Measurements from ENCODE around the gene KRTAP10-8.

KRTAP10-8 gene

DNA sequence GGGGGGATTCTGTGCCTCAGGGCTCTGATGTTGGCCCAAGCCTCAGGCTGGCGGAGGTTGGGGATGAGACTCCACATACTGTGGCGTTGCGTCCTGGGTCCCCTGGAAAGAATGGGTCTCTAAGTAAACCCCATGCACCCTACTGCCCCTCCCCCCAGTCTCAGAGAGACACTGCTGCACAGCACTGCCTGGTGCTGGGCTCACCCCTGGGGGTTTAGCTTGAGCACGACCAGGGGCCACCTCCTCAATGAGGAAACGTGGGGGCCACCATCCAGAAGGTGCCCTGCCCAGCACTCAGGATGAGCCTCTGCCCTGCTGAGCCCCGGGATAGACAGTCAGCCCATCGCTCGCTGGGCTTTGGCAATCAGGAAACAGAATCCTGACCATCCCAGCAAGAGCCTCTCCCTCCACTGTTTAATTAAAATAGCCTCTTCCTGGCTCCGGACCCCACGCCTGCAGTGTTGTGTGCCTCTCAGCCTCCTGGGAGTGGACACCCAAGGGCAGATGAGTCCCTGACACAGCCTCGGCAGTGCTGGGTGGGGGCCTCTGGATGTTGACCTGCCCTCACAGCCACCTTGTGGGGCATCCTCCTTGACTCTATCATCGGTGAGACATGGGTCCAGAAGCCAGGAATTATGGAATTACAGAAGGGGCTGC is 41.9 kb upstream of the KRTAP10-8 start:
- Histone ChIP-seq H3K4me3 (ENCODE audit: low read depth, low read length) (no peak overlapping the region), H3K4me1 (ENCODE audit: control insufficient read depth, insufficient read depth, low read length) (no peaks in the 10 kb centered on the region), H3K9me3 (ENCODE audit: control insufficient read depth, insufficient read depth, low read depth, low read length) (no peaks in the 10 kb centered on the region), H3K27ac (ENCODE audit: extremely low read depth, low read depth, low read length) (no peak overlapping the region), H3K36me3 (ENCODE audit: control insufficient read depth in 2 of 2, insufficient read depth in 1 of 2, low read length in 2 of 2) (no peaks in the 10 kb centered on the region)
- ChIA-PET CTCF (no interaction called here), POLR2A (no interaction called here)
- TF ChIP-seq, protein P1, sequence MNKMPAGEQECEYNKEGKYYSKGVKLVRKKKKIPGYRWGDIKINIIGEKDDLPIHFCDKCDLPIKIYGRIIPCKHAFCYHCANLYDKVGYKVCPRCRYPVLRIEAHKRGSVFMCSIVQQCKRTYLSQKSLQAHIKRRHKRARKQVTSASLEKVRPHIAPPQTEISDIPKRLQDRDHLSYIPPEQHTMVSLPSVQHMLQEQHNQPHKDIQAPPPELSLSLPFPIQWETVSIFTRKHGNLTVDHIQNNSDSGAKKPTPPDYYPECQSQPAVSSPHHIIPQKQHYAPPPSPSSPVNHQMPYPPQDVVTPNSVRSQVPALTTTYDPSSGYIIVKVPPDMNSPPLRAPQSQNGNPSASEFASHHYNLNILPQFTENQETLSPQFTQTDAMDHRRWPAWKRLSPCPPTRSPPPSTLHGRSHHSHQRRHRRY (tag by site-specific recombination; IDR thresholded peaks at IDR 0.05), result no peak
- TF ChIP-seq ZNF146 (tag by site-specific recombination; IDR thresholded peaks at IDR 0.05) (no peak), ZFP37 (tag by site-specific recombination; IDR thresholded peaks at IDR 0.05) (no peak), ZNF544 (tag by site-specific recombination; IDR thresholded peaks at IDR 0.05) (no peak), ZNF510 (tag by site-specific recombination; IDR thresholded peaks at IDR 0.05; ENCODE audit: insufficient replicate concordance) (no peak), ZFP41 (tag by site-specific recombination; IDR thresholded peaks at IDR 0.05; ENCODE audit: borderline replicate concordance) (no peak), SP3 (tag by site-specific recombination; IDR thresholded peaks at IDR 0.05) (no peak), YY1 (tag by site-specific recombination; IDR thresholded peaks at IDR 0.05) (no peak), ZNF549 (tag by site-specific recombination; IDR thresholded peaks at IDR 0.05) (no peak)
- TF ChIP-seq, protein P2, sequence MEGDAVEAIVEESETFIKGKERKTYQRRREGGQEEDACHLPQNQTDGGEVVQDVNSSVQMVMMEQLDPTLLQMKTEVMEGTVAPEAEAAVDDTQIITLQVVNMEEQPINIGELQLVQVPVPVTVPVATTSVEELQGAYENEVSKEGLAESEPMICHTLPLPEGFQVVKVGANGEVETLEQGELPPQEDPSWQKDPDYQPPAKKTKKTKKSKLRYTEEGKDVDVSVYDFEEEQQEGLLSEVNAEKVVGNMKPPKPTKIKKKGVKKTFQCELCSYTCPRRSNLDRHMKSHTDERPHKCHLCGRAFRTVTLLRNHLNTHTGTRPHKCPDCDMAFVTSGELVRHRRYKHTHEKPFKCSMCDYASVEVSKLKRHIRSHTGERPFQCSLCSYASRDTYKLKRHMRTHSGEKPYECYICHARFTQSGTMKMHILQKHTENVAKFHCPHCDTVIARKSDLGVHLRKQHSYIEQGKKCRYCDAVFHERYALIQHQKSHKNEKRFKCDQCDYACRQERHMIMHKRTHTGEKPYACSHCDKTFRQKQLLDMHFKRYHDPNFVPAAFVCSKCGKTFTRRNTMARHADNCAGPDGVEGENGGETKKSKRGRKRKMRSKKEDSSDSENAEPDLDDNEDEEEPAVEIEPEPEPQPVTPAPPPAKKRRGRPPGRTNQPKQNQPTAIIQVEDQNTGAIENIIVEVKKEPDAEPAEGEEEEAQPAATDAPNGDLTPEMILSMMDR (tag by site-specific recombination; IDR thresholded peaks at IDR 0.05), result no peak
- TF ChIP-seq, protein P3, sequence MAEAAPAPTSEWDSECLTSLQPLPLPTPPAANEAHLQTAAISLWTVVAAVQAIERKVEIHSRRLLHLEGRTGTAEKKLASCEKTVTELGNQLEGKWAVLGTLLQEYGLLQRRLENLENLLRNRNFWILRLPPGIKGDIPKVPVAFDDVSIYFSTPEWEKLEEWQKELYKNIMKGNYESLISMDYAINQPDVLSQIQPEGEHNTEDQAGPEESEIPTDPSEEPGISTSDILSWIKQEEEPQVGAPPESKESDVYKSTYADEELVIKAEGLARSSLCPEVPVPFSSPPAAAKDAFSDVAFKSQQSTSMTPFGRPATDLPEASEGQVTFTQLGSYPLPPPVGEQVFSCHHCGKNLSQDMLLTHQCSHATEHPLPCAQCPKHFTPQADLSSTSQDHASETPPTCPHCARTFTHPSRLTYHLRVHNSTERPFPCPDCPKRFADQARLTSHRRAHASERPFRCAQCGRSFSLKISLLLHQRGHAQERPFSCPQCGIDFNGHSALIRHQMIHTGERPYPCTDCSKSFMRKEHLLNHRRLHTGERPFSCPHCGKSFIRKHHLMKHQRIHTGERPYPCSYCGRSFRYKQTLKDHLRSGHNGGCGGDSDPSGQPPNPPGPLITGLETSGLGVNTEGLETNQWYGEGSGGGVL (tag by site-specific recombination; IDR thresholded peaks at IDR 0.05), result no peak
- TF ChIP-seq, protein P4, sequence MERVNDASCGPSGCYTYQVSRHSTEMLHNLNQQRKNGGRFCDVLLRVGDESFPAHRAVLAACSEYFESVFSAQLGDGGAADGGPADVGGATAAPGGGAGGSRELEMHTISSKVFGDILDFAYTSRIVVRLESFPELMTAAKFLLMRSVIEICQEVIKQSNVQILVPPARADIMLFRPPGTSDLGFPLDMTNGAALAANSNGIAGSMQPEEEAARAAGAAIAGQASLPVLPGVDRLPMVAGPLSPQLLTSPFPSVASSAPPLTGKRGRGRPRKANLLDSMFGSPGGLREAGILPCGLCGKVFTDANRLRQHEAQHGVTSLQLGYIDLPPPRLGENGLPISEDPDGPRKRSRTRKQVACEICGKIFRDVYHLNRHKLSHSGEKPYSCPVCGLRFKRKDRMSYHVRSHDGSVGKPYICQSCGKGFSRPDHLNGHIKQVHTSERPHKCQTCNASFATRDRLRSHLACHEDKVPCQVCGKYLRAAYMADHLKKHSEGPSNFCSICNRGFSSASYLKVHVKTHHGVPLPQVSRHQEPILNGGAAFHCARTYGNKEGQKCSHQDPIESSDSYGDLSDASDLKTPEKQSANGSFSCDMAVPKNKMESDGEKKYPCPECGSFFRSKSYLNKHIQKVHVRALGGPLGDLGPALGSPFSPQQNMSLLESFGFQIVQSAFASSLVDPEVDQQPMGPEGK (tag by site-specific recombination; IDR thresholded peaks at IDR 0.05), result no peak
- TF ChIP-seq, protein P5, sequence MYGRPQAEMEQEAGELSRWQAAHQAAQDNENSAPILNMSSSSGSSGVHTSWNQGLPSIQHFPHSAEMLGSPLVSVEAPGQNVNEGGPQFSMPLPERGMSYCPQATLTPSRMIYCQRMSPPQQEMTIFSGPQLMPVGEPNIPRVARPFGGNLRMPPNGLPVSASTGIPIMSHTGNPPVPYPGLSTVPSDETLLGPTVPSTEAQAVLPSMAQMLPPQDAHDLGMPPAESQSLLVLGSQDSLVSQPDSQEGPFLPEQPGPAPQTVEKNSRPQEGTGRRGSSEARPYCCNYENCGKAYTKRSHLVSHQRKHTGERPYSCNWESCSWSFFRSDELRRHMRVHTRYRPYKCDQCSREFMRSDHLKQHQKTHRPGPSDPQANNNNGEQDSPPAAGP (tag by site-specific recombination; IDR thresholded peaks at IDR 0.05), result no peak

DNA sequence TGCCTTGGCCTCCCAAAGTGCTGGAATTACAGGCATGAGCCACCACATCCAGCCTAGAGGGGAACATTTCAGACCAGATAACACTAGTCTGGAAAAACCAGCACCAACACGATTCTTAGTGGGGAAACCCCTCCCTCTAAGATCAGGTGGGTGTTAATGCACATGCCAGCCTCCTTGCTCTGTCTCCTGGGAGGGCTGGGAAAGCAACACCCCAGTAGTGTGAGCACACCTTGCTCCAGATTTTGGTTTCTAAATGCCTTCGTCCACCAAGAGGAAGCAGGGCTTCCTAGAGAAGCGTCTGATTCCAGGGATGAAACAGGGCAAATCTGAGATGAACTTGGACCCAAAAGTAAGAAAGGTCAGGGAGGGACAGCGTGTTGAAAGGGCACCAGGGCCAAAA is 40.6 kb upstream of the KRTAP10-8 start:
- CTCF ChIA-PET, result no interaction called here

More for the DNA sequence above, 40.6 kb upstream of the KRTAP10-8 start:
- no peaks in the 10 kb centered on the region for H3K9me3 ChIP-seq (ENCODE audit: control insufficient read depth, insufficient read depth, low read depth, low read length)
- TF ChIP-seq SETDB1 (IDR thresholded peaks at IDR 0.05; ENCODE audit: insufficient read length, low read length) (peak; percentile 83), TRIM28 (IDR thresholded peaks at IDR 0.05; ENCODE audit: borderline replicate concordance, low read length) (peak; percentile 53; the same call in 1 of the 2 replicates), SP2 (tag by site-specific recombination; IDR thresholded peaks at IDR 0.05) (no peak)
- TF ChIP-seq, protein P6, sequence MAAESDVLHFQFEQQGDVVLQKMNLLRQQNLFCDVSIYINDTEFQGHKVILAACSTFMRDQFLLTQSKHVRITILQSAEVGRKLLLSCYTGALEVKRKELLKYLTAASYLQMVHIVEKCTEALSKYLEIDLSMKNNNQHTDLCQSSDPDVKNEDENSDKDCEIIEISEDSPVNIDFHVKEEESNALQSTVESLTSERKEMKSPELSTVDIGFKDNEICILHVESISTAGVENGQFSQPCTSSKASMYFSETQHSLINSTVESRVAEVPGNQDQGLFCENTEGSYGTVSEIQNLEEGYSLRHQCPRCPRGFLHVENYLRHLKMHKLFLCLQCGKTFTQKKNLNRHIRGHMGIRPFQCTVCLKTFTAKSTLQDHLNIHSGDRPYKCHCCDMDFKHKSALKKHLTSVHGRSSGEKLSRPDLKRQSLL (tag by site-specific recombination; IDR thresholded peaks at IDR 0.05), result no peak
- no peak overlapping the region for H3K4me3 ChIP-seq (ENCODE audit: low read depth, low read length)
- H3K27ac ChIP-seq (ENCODE audit: extremely low read depth, low read depth, low read length), result no peak overlapping the region
- H3K36me3 ChIP-seq (ENCODE audit: control insufficient read depth in 2 of 2, insufficient read depth in 1 of 2, low read length in 2 of 2), result no peaks in the 10 kb centered on the region
- POLR2A ChIA-PET, result no interaction called here
- no peaks in the 10 kb centered on the region for H3K4me1 ChIP-seq (ENCODE audit: control insufficient read depth, insufficient read depth, low read length)

Data from HEK293 (cell line).